Gastrocnemius medialis (tissue), 4 donors: ENCODE measurements around the gene KLHL8.

Experiments used
- CTCF ChIP-seq, 5 experiments: fragments of 450-650 bp in 3 of 5; fragments of 200-600 bp in 2 of 5; sonication (generic) in 2 of 5; IDR thresholded peaks in 4 of 5; conservative IDR thresholded peaks in 1 of 5; 1 replicate in 4 of 5; 2 replicates in 1 of 5; pipeline ENCODE4 v1.5.1; 2016 to 2019; ENCODE audit warnings: antibody characterized with exemption in 5 of 5, mild to moderate bottlenecking in 3 of 5, moderate library complexity in 3 of 5
- POLR2A ChIP-seq, 2 donors: fragments of 450-650 bp; IDR thresholded peaks; one replicate each; pipeline ENCODE4 v1.6.1; 2017; ENCODE audit warnings: antibody characterized with exemption in 2 of 2, mild to moderate bottlenecking in 2 of 2, moderate library complexity in 2 of 2

- TF ChIP-seq CTCF (IDR thresholded peaks at IDR 0.05 in 4 of 5, conservative IDR thresholded peaks at IDR 0.05 in 1 of 5) (no peak), POLR2A (IDR thresholded peaks at IDR 0.05) (no peak)
These were observed 79.0 kb downstream of the KLHL8 start for GRCh38 chr4:87141428-87141827.
